GM23338 (cell line): ENCODE data around the gene HAT1. TPM values are rescaled to one million over a fixed set of nuclear protein-coding genes. Genes with fewer than 3 reads are reported as not detected.

Source experiments
- ATAC-seq: fragments of 200-7000 bp; cut with Tn5 transposase; 3 replicates; pipeline ENCODE4 v1.9.1; 2020
- DNase-seq: peaks from one replicate; pipeline ENCODE4 v3.0.0-alpha.2; 2015; ENCODE audit warnings: low spot score
- H2AFZ ChIP-seq: fragments of 200-600 bp; sonication (generic); 2 replicates; pipeline ENCODE4 v1.8.0; 2016; ENCODE audit warnings: antibody characterized with exemption, mild to moderate bottlenecking, moderate library complexity
- H3F3A ChIP-seq: fragments of 200-600 bp; sonication (generic); replicated peaks from 2 replicates; pipeline ENCODE4 v1.8.0; 2017; ENCODE audit warnings: antibody characterized with exemption, mixed run types, low read depth
- H3K27ac ChIP-seq: fragments of 200-600 bp; sonication (generic); 2 replicates; pipeline ENCODE4 v1.6.1; 2016; ENCODE audit warnings: low read depth
- H3K27me3 ChIP-seq: fragments of 200-600 bp; sonication (generic); 2 replicates; pipeline ENCODE4 v1.8.0; 2016; ENCODE audit warnings: mild to moderate bottlenecking, mixed run types, moderate library complexity; ENCODE audit not compliant: insufficient read depth
- H3K36me3 ChIP-seq: fragments of 200-600 bp; sonication (generic); 2 replicates; pipeline ENCODE4 v1.8.0; 2016; ENCODE audit warnings: mild to moderate bottlenecking; ENCODE audit not compliant: insufficient read depth
- H3K4me1 ChIP-seq: fragments of 200-600 bp; sonication (generic); 2 replicates; pipeline ENCODE4 v1.8.0; 2016; ENCODE audit warnings: mild to moderate bottlenecking, moderate library complexity; ENCODE audit not compliant: insufficient read depth
- H3K4me2 ChIP-seq: fragments of 200-600 bp; sonication (generic); 2 replicates; pipeline ENCODE4 v1.7.1; 2017; ENCODE audit warnings: mixed run types
- H3K4me3 ChIP-seq: fragments of 200-600 bp; sonication (generic); 2 replicates; pipeline ENCODE4 v1.6.1; 2016; ENCODE audit warnings: mixed run types
- H3K79me2 ChIP-seq: fragments of 200-600 bp; sonication (generic); replicated peaks from 2 replicates; pipeline ENCODE4 v1.8.0; 2017; ENCODE audit warnings: mild to moderate bottlenecking; ENCODE audit not compliant: insufficient read depth
- H3K9me2 ChIP-seq: fragments of 200-600 bp; sonication (generic); 2 replicates; pipeline ENCODE4 v1.8.0; 2017; ENCODE audit not compliant: insufficient read depth
- H4K20me1 ChIP-seq: fragments of 200-600 bp; sonication (generic); replicated peaks from 2 replicates; pipeline ENCODE4 v1.8.0; 2017; ENCODE audit warnings: mild to moderate bottlenecking; ENCODE audit not compliant: insufficient read depth
- H3K27ac Mint-ChIP-seq: 2 replicates; pipeline ENCODE4 v1.8.0; 2020; ENCODE audit warnings: inconsistent platforms, mild to moderate bottlenecking, moderate library complexity, mixed read lengths
- H3K27me3 Mint-ChIP-seq: 3 replicates; pipeline ENCODE4 v1.8.0; 2022; ENCODE audit warnings: low read depth, mild to moderate bottlenecking, moderate library complexity, mixed read lengths, inconsistent platforms; ENCODE audit not compliant: insufficient read depth, poor library complexity
- H3K36me3 Mint-ChIP-seq: 3 replicates; pipeline ENCODE4 v1.8.0; 2021; ENCODE audit warnings: low read depth, mild to moderate bottlenecking, inconsistent platforms, moderate library complexity, mixed read lengths
- H3K4me1 Mint-ChIP-seq: 3 replicates; pipeline ENCODE4 v1.8.0; 2020; ENCODE audit warnings: mild to moderate bottlenecking, inconsistent platforms, mixed read lengths
- H3K4me3 Mint-ChIP-seq: 3 replicates; pipeline ENCODE4 v1.8.0; 2021; ENCODE audit warnings: moderate library complexity, mild to moderate bottlenecking, inconsistent platforms, mixed read lengths
- H3K9me3 Mint-ChIP-seq: 3 replicates; pipeline ENCODE4 v1.8.0; 2020; ENCODE audit warnings: moderate library complexity, mild to moderate bottlenecking, inconsistent platforms, mixed read lengths
- CREB1 ChIP-seq: fragments of 250-450 bp; sonication (Bioruptor Pico); IDR thresholded peaks from 2 replicates; pipeline ENCODE4 v1.5.0; 2020; ENCODE audit warnings: low read depth, mild to moderate bottlenecking, moderate library complexity
- CTCF ChIP-seq, 2 experiments: fragments of 200-600 bp in 1 of 2; sonication (generic) in 1 of 2; conservative IDR thresholded peaks; 2 replicates each; pipeline versions ENCODE4 v1.5.1 to v1.6.1; 2016 to 2017; ENCODE audit warnings: antibody characterized with exemption in 2 of 2, low read depth in 2 of 2, mild to moderate bottlenecking in 2 of 2, moderate library complexity in 1 of 2
- ETS1 ChIP-seq: IDR thresholded peaks from 2 replicates; pipeline ENCODE4 v1.6.1; 2016; ENCODE audit warnings: antibody characterized with exemption
- EZH2 ChIP-seq: fragments of 200-600 bp; sonication (generic); IDR thresholded peaks from one replicate; pipeline ENCODE4 v1.8.0; 2017; ENCODE audit warnings: antibody characterized with exemption, mild to moderate bottlenecking, low read depth; ENCODE audit not compliant: unreplicated experiment
- EZH2phosphoT487 ChIP-seq: fragments of 200-600 bp; sonication (generic); IDR thresholded peaks from one replicate; pipeline ENCODE4 v1.8.1; 2018; ENCODE audit warnings: antibody characterized with exemption; ENCODE audit not compliant: unreplicated experiment
- JUNB ChIP-seq: IDR thresholded peaks from one replicate; pipeline ENCODE4 v1.6.1; 2016; ENCODE audit warnings: antibody characterized with exemption; ENCODE audit not compliant: unreplicated experiment
- NANOG ChIP-seq: IDR thresholded peaks from 2 replicates; pipeline ENCODE4 v1.6.1; 2016; ENCODE audit warnings: antibody characterized with exemption, borderline replicate concordance
- POLR2AphosphoS5 ChIP-seq: IDR thresholded peaks from 2 replicates; pipeline ENCODE4 v1.6.1; 2016; ENCODE audit warnings: antibody characterized with exemption, low read depth
- REST ChIP-seq: IDR thresholded peaks from one replicate; pipeline ENCODE4 v1.6.1; 2018; ENCODE audit warnings: antibody characterized with exemption; ENCODE audit not compliant: unreplicated experiment
- STAT1 ChIP-seq: IDR thresholded peaks from one replicate; pipeline ENCODE4 v1.6.1; 2016; ENCODE audit warnings: antibody characterized with exemption; ENCODE audit not compliant: unreplicated experiment
- ZNF114 ChIP-seq: fragments of 250-450 bp; sonication (Bioruptor Pico); IDR thresholded peaks from 2 replicates; pipeline ENCODE4 v1.5.0; 2020; ENCODE audit warnings: mild to moderate bottlenecking, moderate library complexity
- ZNF331 ChIP-seq: fragments of 250-450 bp; sonication (Bioruptor Pico); IDR thresholded peaks from 2 replicates; pipeline ENCODE4 v1.5.0; 2020; ENCODE audit warnings: low read depth, mild to moderate bottlenecking, moderate library complexity
- polyA plus RNA-seq: library from polyadenylated mRNA; unstranded; fragments of >200 nt; fragmentation: Nextera tagmentation; extraction: Ambion mirVana; gene quantifications from 2 replicates; pipeline ENCODE4 v1.2.1, GENCODE V29; 2016
- total RNA-seq: library from RNA; depleted of rRNA; stranded (reverse); fragments of >200 nt; shearing (Covaris generic); gene quantifications from 2 replicates; pipeline ENCODE4 v1.2.3, GENCODE V29; 2014

HAT1 gene
- total and polyA plus RNA-seq, 2 experiments from 2014 or later: 67.2 to 67.5 TPM

- no peak for TF ChIP-seq ETS1
Observed at GRCh38 chr2:171908235-171908634, 14.0 kb upstream of the HAT1 start (continued).

- Mint-ChIP-seq H3K27ac (no peak overlapping the region), H3K4me1 (no peaks in the 10 kb centered on the region), H3K4me3 (no peak overlapping the region), H3K9me3 (no peaks in the 10 kb centered on the region; the same call in 2 of the 3 replicates), H3K27me3 (peaks cover 3% of the 10 kb centered on the region), H3K36me3 (no peaks in the 10 kb centered on the region)
- TF ChIP-seq ZNF114 (CRISPR knock-in tag): no peak
- Histone ChIP-seq H3K4me1 (no peaks in the 10 kb centered on the region), H3K4me3 (no peak overlapping the region), H3K9me2 (no peaks in the 10 kb centered on the region), H4K20me1 (no peaks in the 10 kb centered on the region), H3K79me2 (no peaks in the 10 kb centered on the region), H3K4me2 (no peak overlapping the region), H3F3A (no peaks in the 10 kb centered on the region), H3K36me3 (no peaks in the 10 kb centered on the region), H2AFZ (no peak overlapping the region), H3K27me3 (no peaks in the 10 kb centered on the region), H3K27ac (no peak overlapping the region)
- DNase-seq: no peak
- ATAC-seq: no peak
Observed at GRCh38 chr2:171909266-171909665, 13.0 kb upstream of the HAT1 start.

DNA sequence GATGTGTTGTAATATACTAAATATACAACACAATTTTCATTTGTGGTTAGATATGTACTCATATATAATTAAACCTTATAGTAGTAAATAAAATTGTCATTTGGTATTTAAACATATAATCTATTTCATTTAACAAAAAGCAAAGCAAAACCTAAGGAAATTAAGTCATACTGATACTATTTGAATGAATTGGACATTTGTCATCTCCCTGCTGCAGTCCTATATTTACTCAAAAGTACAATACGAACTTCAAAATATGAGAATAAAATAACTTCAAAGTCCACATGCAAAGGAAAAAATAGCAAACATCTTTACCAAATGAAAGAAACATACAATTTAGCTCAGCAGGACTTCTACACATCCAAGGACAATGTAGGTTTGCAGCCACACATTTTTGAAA lies 11.8 kb upstream of the HAT1 start:
- Histone ChIP-seq H3K79me2 (no peaks in the 10 kb centered on the region), H3K4me2 (no peak overlapping the region), H3K36me3 (no peaks in the 10 kb centered on the region), H2AFZ (no peak overlapping the region), H3K9me2 (no peaks in the 10 kb centered on the region), H3K4me3 (no peak overlapping the region), H3K27me3 (no peaks in the 10 kb centered on the region), H3K27ac (no peak overlapping the region), H3K4me1 (no peaks in the 10 kb centered on the region), H4K20me1 (no peaks in the 10 kb centered on the region), H3F3A (no peaks in the 10 kb centered on the region)
- DNase-seq: no peak
- no peaks in the 10 kb centered on the region for H3K27me3 Mint-ChIP-seq
- ATAC-seq: no peak
- TF ChIP-seq ZNF331 (CRISPR knock-in tag): no peak
- no peak for TF ChIP-seq CREB1 (CRISPR knock-in tag)
- no peak for TF ChIP-seq EZH2phosphoT487
- no peak for TF ChIP-seq EZH2
- TF ChIP-seq CTCF (conservative IDR thresholded peaks at IDR 0.05; ENCODE audit: low read depth in 2 of 2): no peak
- no peak for TF ChIP-seq STAT1
- no peak for TF ChIP-seq POLR2AphosphoS5
- TF ChIP-seq REST: no peak
- no peak for TF ChIP-seq NANOG
- no peak for TF ChIP-seq ETS1
- no peak for TF ChIP-seq JUNB
- no peaks in the 10 kb centered on the region for H3K4me1 Mint-ChIP-seq
- H3K4me3 Mint-ChIP-seq: no peak overlapping the region
- no peaks in the 10 kb centered on the region; the same call in 2 of the 3 replicates for H3K9me3 Mint-ChIP-seq
- H3K27ac Mint-ChIP-seq: no peak overlapping the region
- H3K36me3 Mint-ChIP-seq: no peaks in the 10 kb centered on the region
